ENCODE data around the gene GGT6.
"Not testable (repeated sequence)": the region's sequence is repeated elsewhere in the genome, so short reads cannot be mapped to it uniquely, and the experiment has no call there.

DNA sequence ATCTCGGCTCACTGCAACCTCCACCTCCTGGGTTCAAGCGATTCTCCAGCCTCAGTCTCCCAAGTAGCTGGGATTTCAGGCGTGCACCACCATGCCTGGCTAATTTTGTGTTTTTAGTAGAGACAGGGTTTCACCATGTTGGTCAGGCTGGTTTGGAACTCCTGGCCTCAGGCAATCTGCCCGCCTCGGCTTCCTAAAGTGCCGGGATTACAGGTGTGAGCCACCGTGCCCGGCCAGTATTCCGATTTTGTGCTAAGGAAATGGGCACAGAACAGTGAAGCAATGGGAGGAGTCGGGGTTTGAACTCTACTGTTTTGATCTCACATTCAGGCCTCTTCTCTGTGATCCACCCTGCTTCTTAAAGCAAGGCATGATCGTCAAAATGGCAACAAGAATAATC, 44.4 kb upstream of the GGT6 start:
- TF ChIP-seq CTCF (conservative IDR thresholded peaks at IDR 0.05; ENCODE audit: low read depth, low read length); EZH2phosphoT487 (IDR thresholded peaks at IDR 0.05; ENCODE audit: borderline replicate concordance, low read length); EZH2 (IDR thresholded peaks at IDR 0.05; ENCODE audit: low read length, unreplicated experiment): not testable (repeated sequence)

All from PC-3 (cell line).